SH-SY5Y (cell line): ENCODE data around the gene LATS1.

Experiments
- GATA2 ChIP-seq: IDR thresholded peaks from 2 replicates; pipeline ENCODE4 v1.6.1; 2011; ENCODE audit warnings: mild to moderate bottlenecking, low read depth, low read length
- GATA3 ChIP-seq: IDR thresholded peaks from 2 replicates; pipeline ENCODE4 v1.6.1; 2011; ENCODE audit warnings: low read depth, mild to moderate bottlenecking, low read length, moderate library complexity

DNA sequence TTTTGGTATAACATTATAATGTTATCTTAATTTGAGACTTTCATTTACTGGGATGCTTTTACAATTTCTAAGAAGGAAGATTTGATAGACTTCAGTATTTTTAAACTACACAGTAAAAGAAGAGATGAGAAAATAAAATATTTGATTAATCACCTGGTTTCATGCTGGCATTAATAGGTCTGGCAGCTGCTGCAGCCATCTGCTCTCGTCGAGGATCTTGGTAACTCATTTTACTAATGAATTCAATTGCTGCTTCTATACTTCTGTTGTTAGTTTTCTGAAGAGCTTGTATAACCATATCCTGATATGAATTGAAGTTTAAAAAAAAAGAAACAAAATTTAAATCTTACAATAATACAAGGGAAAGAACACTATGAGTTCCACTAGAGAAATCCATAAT is 23.0 kb downstream of the LATS1 start:
- no peak for TF ChIP-seq GATA2
- no peak for TF ChIP-seq GATA3
